Endodermal cell (in vitro differentiated cells): Measurements from ENCODE around the gene PARVB. TPM values are rescaled to one million over a fixed set of nuclear protein-coding genes. Genes with fewer than 3 reads are reported as not detected.

ENCODE experiments used
- DNase-seq: peaks from one replicate; pipeline ENCODE4 v3.0.0-alpha.2; 2017
- H3K27ac ChIP-seq: 2 replicates; pipeline ENCODE4 v1.5.1; 2013; ENCODE audit warnings: mild to moderate bottlenecking, low read depth, low read length, moderate library complexity
- H3K27me3 ChIP-seq: 2 replicates; pipeline ENCODE4 v1.6.1; 2013; ENCODE audit warnings: mild to moderate bottlenecking, low read length, moderate library complexity; ENCODE audit not compliant: insufficient read depth, control insufficient read depth, poor library complexity, severe bottlenecking
- H3K36me3 ChIP-seq: 2 replicates; pipeline ENCODE4 v1.7.0; 2013; ENCODE audit warnings: mild to moderate bottlenecking, low read length, moderate library complexity; ENCODE audit not compliant: control insufficient read depth, insufficient read depth
- H3K4me1 ChIP-seq: one replicate; pipeline ENCODE4 v1.7.0; 2013; ENCODE audit warnings: low read length; ENCODE audit not compliant: control insufficient read depth, insufficient read depth
- H3K4me3 ChIP-seq: 2 replicates; pipeline ENCODE4 v1.5.1; 2013; ENCODE audit warnings: mild to moderate bottlenecking, low read length, moderate library complexity
- H3K9ac ChIP-seq: 2 replicates; pipeline ENCODE4 v1.6.1; 2013; ENCODE audit warnings: mild to moderate bottlenecking, low read length, moderate library complexity; ENCODE audit not compliant: poor library complexity, severe bottlenecking; ENCODE audit errors: extremely low read depth
- H3K9me3 ChIP-seq: 2 replicates; pipeline ENCODE4 v1.6.1; 2013; ENCODE audit warnings: mild to moderate bottlenecking, low read length, moderate library complexity; ENCODE audit not compliant: control insufficient read depth
- H3K27ac Mint-ChIP-seq: 2 replicates; pipeline ENCODE4 v1.8.0; 2020; ENCODE audit warnings: mixed read lengths
- H3K27me3 Mint-ChIP-seq: 2 replicates; pipeline ENCODE4 v1.8.0; 2021; ENCODE audit warnings: mild to moderate bottlenecking, mixed read lengths; ENCODE audit not compliant: insufficient read depth
- H3K36me3 Mint-ChIP-seq: 2 replicates; pipeline ENCODE4 v1.8.0; 2020; ENCODE audit warnings: low read depth, mixed read lengths
- H3K4me1 Mint-ChIP-seq: 2 replicates; pipeline ENCODE4 v1.8.0; 2020; ENCODE audit warnings: mixed read lengths
- H3K4me3 Mint-ChIP-seq: 2 replicates; pipeline ENCODE4 v1.8.0; 2020; ENCODE audit warnings: mild to moderate bottlenecking, moderate library complexity, mixed read lengths
- H3K9me3 Mint-ChIP-seq: 2 replicates; pipeline ENCODE4 v1.8.0; 2020; ENCODE audit warnings: mild to moderate bottlenecking, mixed read lengths
- CTCF ChIP-seq: fragments of 200-600 bp; sonication (generic); conservative IDR thresholded peaks from 2 replicates; pipeline ENCODE4 v1.5.0; 2021; ENCODE audit warnings: antibody characterized with exemption, mild to moderate bottlenecking
- WGBS, 2 experiments: methylation state at CpG; one replicate each; pipeline versions ENCODE4 v1.1.5 to v1.1.7; 2013; ENCODE audit warnings: missing lambda C conversion rate in 2 of 2, mixed read lengths in 1 of 2; ENCODE audit not compliant: insufficient coverage in 1 of 2, insufficient read length in 1 of 2; 5-methylcytosine and 5-hydroxymethylcytosine counted together
- total RNA-seq, 2 donors: library from RNA; stranded (reverse); fragmentation: NEBNext Ultra II Directional in 1 of 2; extraction: Animal tissue kit (Norgen Biotek cat#: 25700) in 1 of 2; gene quantifications; 2 replicates in 1 of 2; 3 replicates in 1 of 2; pipeline ENCODE4 v1.2.1, GENCODE V29; 2021

PARVB gene
- total RNA-seq, 2 donors from 2014 or later, result 29.6 to 32.3 TPM

GRCh38 chr22:44163536-44163935 is 139.4 kb downstream of the PARVB start:
- WGBS, 2 experiments, result 94 to 96% methylated on average over 14 to 18 of the region's 18 CpGs
- no peaks in the 10 kb centered on the region for H3K4me1 ChIP-seq
- no peaks in the 10 kb centered on the region for H3K36me3 ChIP-seq
- Mint-ChIP-seq H3K4me1 (peaks cover 13% of the 10 kb centered on the region), H3K36me3 (no peaks in the 10 kb centered on the region), H3K9me3 (no peaks in the 10 kb centered on the region), H3K27me3 (no peaks in the 10 kb centered on the region), H3K4me3 (no peak overlapping the region), H3K27ac (no peak overlapping the region)
- H3K9ac ChIP-seq, result no peak overlapping the region
- no peaks in the 10 kb centered on the region for H3K9me3 ChIP-seq
- TF ChIP-seq CTCF, result no peak
- H3K27ac ChIP-seq, result no peak overlapping the region
- DNase-seq, result no peak
- H3K27me3 ChIP-seq, result no peaks in the 10 kb centered on the region
- H3K4me3 ChIP-seq, result no peak overlapping the region

- no peak for DNase-seq
- WGBS, 2 experiments, result 91 to 97% methylated on average over 6 to 11 of the region's 11 CpGs
- Histone ChIP-seq H3K4me3 (no peak overlapping the region), H3K27ac (no peak overlapping the region), H3K9ac (no peak overlapping the region), H3K4me1 (no peaks in the 10 kb centered on the region), H3K27me3 (no peaks in the 10 kb centered on the region), H3K9me3 (no peaks in the 10 kb centered on the region), H3K36me3 (no peaks in the 10 kb centered on the region)
- Mint-ChIP-seq H3K4me3 (no peak overlapping the region), H3K36me3 (no peaks in the 10 kb centered on the region), H3K27me3 (no peaks in the 10 kb centered on the region), H3K27ac (no peak overlapping the region), H3K4me1 (peaks cover 12% of the 10 kb centered on the region), H3K9me3 (no peaks in the 10 kb centered on the region)
- TF ChIP-seq CTCF, result no peak
Observed at GRCh38 chr22:44164031-44164430, 139.9 kb downstream of the PARVB start.

GRCh38 chr22:44165286-44165874 is 141.3 kb downstream of the PARVB start:
- Mint-ChIP-seq H3K4me3 (no peak overlapping the region), H3K9me3 (no peaks in the 10 kb centered on the region), H3K27me3 (no peaks in the 10 kb centered on the region), H3K4me1 (peaks cover 12% of the 10 kb centered on the region), H3K36me3 (no peaks in the 10 kb centered on the region), H3K27ac (no peak overlapping the region)
- H3K27me3 ChIP-seq, result no peaks in the 10 kb centered on the region
- no peak for TF ChIP-seq CTCF
- H3K9me3 ChIP-seq, result no peaks in the 10 kb centered on the region
- no peak overlapping the region for H3K4me3 ChIP-seq
- H3K27ac ChIP-seq, result no peak overlapping the region
- no peak overlapping the region for H3K9ac ChIP-seq
- no peaks in the 10 kb centered on the region for H3K4me1 ChIP-seq
- no peaks in the 10 kb centered on the region for H3K36me3 ChIP-seq
- 86 to 91% methylated on average over 15 of the region's 15 CpGs for WGBS, 2 experiments
- no peak for DNase-seq
